Hippocampal formation (tissue), 2 donors: ENCODE measurements around the gene UNC79.

Experiments used
- DNase-seq, 2 donors: peaks; one replicate each; lab custom pipeline; 2025; lab: John Stamatoyannopoulos, UW

Gene UNC79

DNA sequence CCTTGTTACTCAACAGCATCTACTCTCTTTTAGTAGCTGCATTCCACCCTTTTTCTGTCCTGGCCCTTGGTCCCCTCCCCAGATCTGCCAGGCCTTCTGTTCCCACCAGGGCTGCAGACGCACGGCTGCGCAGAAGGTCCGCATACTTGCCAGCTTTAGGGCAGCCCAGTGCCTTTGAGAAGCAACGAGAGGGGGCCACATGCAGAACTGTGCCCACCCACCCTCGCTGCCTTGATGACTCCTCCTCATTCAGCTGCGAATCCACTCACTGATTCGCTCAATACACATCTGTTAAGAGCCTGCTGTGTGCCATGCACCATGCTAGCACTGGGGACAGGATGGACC is 318.3 kb downstream of the UNC79 start:
- DNase-seq = no peak

DNA sequence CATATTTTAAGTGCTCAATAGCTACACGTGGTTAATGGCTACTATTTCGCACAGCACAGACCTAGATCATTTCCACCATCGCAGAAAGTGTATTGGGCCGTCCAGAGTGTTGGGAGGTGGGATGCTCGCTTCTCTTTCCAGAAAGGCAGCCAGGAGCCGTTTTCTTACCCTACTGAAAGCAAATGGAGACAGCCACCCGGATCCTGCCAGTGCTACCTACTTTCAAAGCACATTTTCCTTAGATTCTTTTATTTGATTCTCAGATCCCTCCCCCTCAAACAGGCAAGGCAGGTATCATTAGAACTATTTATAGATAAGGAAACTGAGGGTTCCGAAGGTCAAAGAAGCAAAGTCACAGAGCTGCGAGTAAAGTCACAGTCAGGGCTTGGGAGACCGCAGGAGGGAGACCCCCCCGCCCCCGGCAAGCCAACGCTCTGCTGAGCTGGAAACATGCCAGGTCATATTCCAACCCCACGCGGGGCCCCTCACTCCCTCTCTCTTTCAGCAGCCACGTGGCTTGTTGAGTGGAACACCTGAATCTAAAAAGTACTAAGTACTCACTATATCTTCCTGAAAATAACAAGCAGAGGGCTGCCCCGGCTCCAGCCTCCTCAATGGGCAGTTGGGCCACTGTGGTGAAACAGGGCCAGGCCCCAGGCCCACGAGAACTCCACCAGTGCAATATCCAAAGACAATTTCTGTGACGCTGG is 321.4 kb downstream of the UNC79 start:
- no peak for DNase-seq

DNA sequence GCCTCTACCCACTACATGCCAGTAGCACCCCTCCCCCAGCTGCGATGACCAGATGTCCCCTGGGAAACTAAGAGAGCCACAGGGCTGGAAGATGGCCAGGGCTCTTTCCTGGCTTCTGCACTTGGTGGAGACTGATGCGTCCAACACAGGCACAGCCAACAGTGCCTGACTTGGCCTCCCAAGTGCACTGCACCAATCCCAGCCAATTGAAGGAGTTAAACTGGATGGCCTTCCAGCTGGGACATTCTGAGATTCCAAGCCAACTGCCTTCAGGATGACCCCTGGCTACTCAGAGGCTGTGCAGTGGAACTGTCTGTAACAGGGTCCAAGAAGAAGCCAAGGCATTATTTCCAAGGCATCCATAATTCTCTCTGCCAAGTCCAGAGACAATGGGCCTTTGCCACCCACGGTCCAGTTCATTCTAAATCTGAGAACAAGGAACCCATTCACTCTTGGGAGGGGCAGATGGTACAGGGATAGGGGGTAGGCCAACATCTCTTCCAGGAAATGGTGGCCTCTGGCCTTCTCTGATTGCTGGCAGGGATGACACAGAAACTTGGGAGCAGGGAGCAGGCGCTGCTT is 322.3 kb downstream of the UNC79 start:
- peak; percentile 93 to 96 for DNase-seq

DNA sequence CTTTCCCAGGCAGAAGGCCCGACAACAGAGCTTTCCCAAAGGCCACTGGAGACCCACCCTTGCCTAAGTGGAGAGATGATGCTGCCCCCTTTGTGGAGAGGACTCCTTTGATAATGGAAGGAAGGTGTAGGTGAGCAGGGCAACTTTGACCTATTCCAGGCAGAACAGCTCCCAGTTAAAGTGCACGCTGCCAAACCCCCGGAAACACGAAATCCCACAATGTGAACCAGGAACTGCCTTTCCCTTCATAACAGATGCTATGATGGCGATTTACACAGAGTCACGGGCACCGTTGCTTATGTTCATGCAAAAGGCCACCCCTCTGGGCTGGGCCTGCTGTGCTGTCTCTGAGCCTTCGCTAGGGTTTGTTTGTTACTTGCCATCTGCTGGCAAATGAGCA is 322.9 kb downstream of the UNC79 start:
- DNase-seq = no peak

DNA sequence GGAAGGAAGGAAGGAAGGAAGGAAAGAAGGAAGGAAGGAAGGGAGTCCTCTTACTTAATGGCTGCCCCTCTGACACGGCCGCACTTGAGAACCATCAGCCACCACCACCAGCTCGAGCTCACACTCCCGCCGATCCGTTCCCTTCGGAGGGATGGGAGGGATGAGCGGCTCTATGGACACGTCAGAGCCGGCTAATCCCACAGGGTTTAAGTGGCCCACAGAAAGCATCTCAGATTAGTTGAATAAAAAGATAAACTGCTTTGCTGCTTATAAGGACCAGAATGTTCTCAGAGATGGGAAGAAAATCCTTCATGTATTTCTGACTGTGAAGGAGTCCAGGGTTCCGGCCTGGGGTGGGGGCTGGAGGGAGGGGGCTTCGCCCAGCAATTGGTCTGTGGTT is 326.5 kb downstream of the UNC79 start:
- DNase-seq = no peak
